Pons (tissue), 1 donor: ENCODE results near the gene DIP2B.
"Not testable (repeated sequence)": the region's sequence is repeated elsewhere in the genome, so short reads cannot be mapped to it uniquely, and the experiment has no call there.

Source experiments
- DNase-seq: peaks from one replicate; pipeline ENCODE4 v3.0.0-alpha.2; 2016; ENCODE audit warnings: low spot score

DIP2B gene

GRCh38 chr12:50678650-50679365 lies 174.0 kb downstream of the DIP2B start:
- DNase-seq, result no peak

GRCh38 chr12:50679612-50680011 lies 174.8 kb downstream of the DIP2B start:
- no peak for DNase-seq

GRCh38 chr12:50681064-50681463 lies 176.3 kb downstream of the DIP2B start:
- not testable (repeated sequence) for DNase-seq

DNA sequence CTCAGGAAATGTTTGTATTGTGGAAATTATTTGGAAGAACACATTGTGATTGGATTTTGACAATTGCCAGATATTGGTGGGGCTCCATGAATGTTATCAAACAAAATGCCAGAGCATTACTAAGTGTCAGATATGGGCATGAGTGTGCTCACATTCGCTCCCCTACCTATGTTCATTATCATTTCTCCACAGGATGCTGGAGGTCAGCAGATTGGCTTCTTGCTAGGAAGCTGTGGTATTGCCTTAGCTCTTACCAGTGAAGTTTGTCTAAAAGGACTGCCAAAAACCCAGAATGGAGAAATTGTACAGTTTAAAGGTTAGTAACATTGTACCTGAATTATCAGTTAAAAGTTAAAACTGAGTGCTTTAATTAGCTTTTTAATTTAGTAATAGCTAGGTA lies 180.9 kb downstream of the DIP2B start:
- DNase-seq, result no peak

- no peak for DNase-seq
Observed at GRCh38 chr12:50686406-50686805, 181.6 kb downstream of the DIP2B start.

- no peak for DNase-seq
Observed at GRCh38 chr12:50686976-50687375, 182.2 kb downstream of the DIP2B start.

- DNase-seq, result no peak
Observed at GRCh38 chr12:50689437-50689836, 184.7 kb downstream of the DIP2B start.

DNA sequence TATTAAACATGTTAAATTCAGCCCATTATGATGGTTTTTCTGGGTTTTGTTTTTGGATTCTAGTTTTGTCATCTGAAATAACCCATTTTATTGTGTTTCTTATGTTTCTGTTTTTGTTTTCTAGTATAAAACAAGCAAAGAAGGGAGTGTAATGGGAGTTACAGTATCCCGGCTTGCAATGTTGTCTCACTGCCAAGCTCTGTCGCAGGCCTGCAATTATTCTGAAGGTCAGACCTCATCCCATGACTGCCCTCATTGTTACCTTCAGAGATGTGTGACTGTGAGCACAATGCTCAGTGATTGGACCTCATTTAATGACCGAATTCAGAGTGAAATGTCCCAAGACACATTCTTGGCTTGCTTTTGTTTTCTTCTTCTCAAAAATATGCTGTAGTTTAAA lies 186.1 kb downstream of the DIP2B start:
- DNase-seq, result peak; percentile 96

GRCh38 chr12:50695961-50696360 lies 191.2 kb downstream of the DIP2B start:
- no peak for DNase-seq

DNA sequence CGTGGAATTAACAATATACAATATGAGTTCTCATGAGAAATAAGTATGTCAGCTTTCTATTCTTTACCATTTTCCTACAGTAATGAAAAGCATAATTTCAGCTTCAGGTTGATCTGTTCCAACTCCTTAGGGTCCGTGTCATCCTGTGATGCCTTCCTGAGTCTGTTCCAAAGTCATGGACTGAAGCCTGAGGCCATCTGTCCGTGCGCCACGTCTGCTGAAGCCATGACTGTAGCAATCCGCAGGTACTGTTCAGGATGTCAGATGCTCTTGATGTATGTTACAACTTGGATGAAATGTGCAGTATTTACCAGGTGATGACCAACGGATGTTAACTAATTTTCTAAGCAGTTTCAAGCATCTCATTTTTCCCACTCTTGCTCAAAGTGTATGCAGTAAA lies 192.1 kb downstream of the DIP2B start:
- no peak for DNase-seq

DNA sequence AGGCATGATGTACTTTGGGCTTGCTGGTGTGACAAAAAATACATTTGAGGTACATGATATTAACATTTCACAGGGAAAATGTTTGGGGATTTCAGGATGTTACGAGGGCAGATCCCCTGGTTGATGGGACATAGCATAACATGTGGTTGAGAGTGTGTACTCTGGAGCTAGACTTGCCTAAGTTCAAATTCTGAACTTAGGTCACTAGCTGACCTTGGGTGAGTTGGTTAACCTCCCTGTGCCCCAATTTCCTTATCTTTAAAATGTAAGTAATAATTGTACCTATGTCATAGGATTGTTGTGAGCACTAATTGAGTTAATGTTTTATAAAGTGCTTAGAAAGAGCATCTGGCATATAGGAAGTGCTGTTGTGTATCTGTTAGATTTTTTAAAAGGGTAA lies 194.4 kb downstream of the DIP2B start:
- no peak for DNase-seq

DNA sequence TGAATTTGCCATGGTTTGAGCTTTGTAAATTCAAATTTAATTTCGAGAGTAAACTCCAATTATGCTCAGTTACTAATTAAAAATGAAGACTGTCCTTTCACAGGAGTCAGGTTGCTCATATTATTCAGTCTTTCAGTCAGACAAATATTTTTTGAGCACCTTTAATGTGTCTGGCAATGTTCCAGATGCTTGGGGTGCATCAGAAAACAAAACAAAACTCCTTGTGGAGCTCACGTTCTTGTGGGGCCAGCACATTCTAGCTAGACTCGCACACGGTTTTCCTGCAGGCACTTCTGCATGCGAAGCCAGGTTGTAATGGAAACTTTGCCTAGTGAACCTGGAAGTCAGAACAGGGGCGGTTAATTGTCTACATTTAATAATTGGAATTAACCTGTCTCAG lies 195.2 kb downstream of the DIP2B start:
- DNase-seq, result no peak

- DNase-seq, result no peak
Observed at GRCh38 chr12:50706606-50707005, 201.8 kb downstream of the DIP2B start.

DNA sequence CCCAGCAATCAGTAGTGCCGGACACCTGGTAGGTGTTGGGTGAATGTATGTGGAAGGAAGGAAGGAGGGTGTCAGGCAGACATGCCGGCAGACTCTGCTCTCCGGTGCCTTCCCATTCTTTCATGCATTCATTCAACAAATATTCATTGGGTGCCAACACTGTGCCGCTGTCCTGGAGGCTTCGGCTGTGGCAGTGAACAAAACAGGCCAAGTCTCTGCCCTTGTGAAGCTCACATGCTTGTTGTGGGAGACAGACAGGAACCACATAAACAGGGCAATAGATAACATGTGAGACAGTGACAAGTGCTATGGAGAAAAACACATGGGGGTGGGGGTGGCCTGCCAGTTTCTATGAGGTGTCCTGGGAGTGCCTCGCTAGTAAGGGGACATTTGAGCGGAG lies 202.6 kb downstream of the DIP2B start:
- DNase-seq, result no peak

- DNase-seq, result no peak
Observed at GRCh38 chr12:50708631-50709030, 203.8 kb downstream of the DIP2B start.

DNA sequence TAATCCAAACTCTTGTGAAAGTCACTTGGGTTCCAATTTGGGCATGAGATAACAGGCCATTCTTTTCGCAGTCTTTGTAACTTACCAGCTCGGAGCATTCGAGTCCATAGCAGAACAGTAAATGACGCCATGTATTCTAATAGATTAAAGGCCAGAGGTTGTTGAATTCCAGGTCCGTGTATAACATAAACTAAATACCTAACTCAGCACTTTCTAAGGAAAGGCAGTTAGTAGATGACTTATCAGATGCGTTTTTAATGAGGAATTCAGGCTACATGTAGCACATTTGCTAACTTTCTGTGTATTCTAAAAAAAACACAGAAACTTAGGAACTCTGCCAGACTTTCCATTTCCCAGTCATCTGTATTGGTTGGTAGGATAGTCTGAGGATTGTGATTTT lies 206.3 kb downstream of the DIP2B start:
- DNase-seq, result no peak

GRCh38 chr12:50715174-50715573 lies 210.4 kb downstream of the DIP2B start:
- DNase-seq, result peak; percentile 22

- no peak for DNase-seq
Observed at GRCh38 chr12:50718760-50719159, 214.0 kb downstream of the DIP2B start.

DNA sequence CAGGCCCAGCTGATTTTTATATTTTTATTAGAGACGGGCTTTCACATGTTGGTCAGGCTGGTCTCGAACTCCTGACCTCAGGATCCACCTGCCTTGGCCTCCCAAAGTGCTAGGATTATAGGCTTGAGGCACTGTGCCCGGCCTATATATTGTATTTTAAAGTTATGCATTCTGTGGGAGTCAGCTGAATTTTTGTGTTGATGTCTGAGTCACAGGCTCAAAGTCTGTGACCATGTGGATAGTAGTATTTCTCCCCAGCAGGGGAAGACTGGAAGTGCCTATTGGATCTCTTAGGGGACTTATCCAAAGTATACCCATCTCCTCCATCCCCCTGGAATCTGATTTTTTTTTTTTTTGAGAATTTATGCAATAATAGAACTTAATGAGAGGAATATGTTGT lies 215.3 kb downstream of the DIP2B start:
- DNase-seq, result no peak

GRCh38 chr12:50720501-50720900 lies 215.7 kb downstream of the DIP2B start:
- DNase-seq, result no peak

- no peak for DNase-seq
Observed at GRCh38 chr12:50723865-50724264, 219.1 kb downstream of the DIP2B start.

DNA sequence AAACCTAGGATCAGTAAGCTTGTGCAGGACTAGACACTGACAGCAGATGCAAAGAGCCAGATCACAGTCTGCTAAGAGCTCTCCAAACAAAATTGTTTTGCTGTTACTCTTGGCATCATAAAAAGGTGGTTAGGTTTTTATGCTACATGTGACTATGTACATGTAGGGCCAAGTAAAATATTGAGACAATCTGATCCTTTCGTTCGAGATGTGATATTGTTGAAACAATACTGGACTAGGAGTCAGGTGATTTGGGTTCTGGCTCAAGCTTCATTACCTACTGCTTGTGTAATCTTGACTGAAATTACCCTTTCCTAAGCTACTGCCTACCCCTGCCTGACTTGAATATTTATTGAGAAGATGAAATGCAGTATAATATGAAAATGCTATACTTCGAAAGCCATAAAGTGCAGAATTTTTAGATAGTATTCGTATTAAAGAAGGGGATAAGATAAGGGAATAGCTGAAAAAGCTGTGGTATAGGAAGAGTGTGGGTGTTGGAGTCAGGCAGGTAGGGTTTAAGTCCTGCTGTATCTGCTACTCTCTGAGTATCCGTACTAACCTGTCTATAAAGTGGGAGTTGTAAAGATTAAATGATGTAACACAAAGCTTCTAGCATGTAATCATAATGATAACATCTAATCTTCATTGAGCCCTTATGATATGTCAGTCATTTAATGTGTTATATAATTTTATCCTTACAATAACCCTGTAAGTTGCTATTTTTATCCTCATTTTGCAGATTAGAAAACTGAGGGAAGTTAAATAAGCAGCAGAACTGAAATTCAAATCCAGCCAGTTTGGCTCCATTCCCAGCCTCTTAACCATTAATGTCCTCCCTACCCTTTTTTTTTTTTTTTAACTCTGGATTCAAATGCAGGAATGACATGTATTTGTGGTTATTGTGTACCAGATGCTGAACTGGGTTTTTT lies 220.5 kb downstream of the DIP2B start:
- no peak for DNase-seq

- DNase-seq, result no peak
Observed at GRCh38 chr12:50727466-50727865, 222.7 kb downstream of the DIP2B start.
